K562 (cell line): ENCODE results near the gene ZDHHC8. TPM values are rescaled to one million over a fixed set of nuclear protein-coding genes. Genes with fewer than 3 reads are reported as not detected.

ENCODE experiments used
- ATAC-seq: fragments of 200-7000 bp; cut with Tn5 transposase; 3 replicates; pipeline ENCODE4 v1.9.1; 2020; ENCODE audit warnings: moderate library complexity
- BruUV-seq: library from RNA; stranded (reverse); fragments of 400-500 nt; replicated peaks from 2 replicates; lab custom pipeline; 2021; lab: Mats Ljungman, UMichigan
- CTCF ChIA-PET: fragments of 300-600 bp; formaldehyde crosslinking; extraction: SDS; loops from one replicate; lab custom pipeline; 2021; ENCODE audit warnings: low intra/inter-chr PET ratio; lab: Yijun Ruan, JAX
- POLR2A ChIA-PET: fragments of 300-600, 350-650 bp; sonication (Branson Sonifier 250); formaldehyde crosslinking; extraction: SDS; loops from one replicate; lab custom pipeline; 2021; ENCODE audit warnings: antibody characterized with exemption, inconsistent platforms; lab: Yijun Ruan, JAX
- DNase-seq, 4 experiments: peaks; one replicate each; pipeline versions ENCODE4 v3.0.0 to v3.0.0-alpha.2; 2011 to 2018; ENCODE audit warnings: low spot score in 3 of 4, mixed read lengths in 3 of 4; ENCODE audit errors: extremely low read depth in 1 of 4
- FAIRE-seq: peaks from 2 replicates; lab custom pipeline; 2011; peaks lifted over from hg19 to GRCh38; lab: Jason Lieb, UNC
- H2AFZ ChIP-seq: 2 replicates; pipeline ENCODE4 v1.6.0; 2011; ENCODE audit warnings: low read depth, low read length, control low read depth, inconsistent platforms
- H3K27ac ChIP-seq: fragments of 200-600 bp; 3 replicates; pipeline ENCODE4 v1.8.0; 2011; ENCODE audit warnings: low read depth, mild to moderate bottlenecking, control low read depth, inconsistent platforms, low read length, moderate library complexity, mixed read lengths; ENCODE audit errors: extremely low read depth
- H3K27me3 ChIP-seq, 2 experiments: fragments of 300-600 bp in 1 of 2; 2 replicates in 1 of 2; 3 replicates in 1 of 2; pipeline versions ENCODE4 v1.6.0 to v1.8.0; 2011; ENCODE audit warnings: inconsistent platforms in 2 of 2, low read length in 2 of 2, mild to moderate bottlenecking in 1 of 2, mixed read lengths in 1 of 2, moderate library complexity in 1 of 2; ENCODE audit not compliant: control insufficient read depth in 2 of 2, insufficient read depth in 2 of 2
- H3K36me3 ChIP-seq: fragments of 300-600 bp; 3 replicates; pipeline ENCODE4 v1.8.0; 2011; ENCODE audit warnings: mild to moderate bottlenecking, low read length, inconsistent platforms; ENCODE audit not compliant: control insufficient read depth, insufficient read depth
- H3K4me1 ChIP-seq, 2 experiments: fragments of 200-600 bp in 1 of 2; replicated peaks in 1 of 2; 2 replicates in 1 of 2; 3 replicates in 1 of 2; pipeline versions ENCODE4 v1.5.1 to v1.8.0; 2011; ENCODE audit warnings: inconsistent platforms in 2 of 2, low read length in 2 of 2, mild to moderate bottlenecking in 1 of 2, mixed read lengths in 1 of 2, moderate library complexity in 1 of 2; ENCODE audit not compliant: control insufficient read depth in 2 of 2, insufficient read depth in 2 of 2
- H3K4me2 ChIP-seq: 2 replicates; pipeline ENCODE4 v1.6.1; 2011; ENCODE audit warnings: low read length, control low read depth, inconsistent platforms, mixed read lengths; ENCODE audit not compliant: insufficient read depth
- H3K4me3 ChIP-seq: fragments of 200-600 bp; sonication (generic), shearing (Covaris generic); 2 replicates; pipeline ENCODE4 v1.5.1; 2016; ENCODE audit warnings: control low read depth, inconsistent platforms
- H3K79me2 ChIP-seq: fragments of 200-600 bp; 3 replicates; pipeline ENCODE4 v1.8.0; 2011; ENCODE audit warnings: low read length, inconsistent platforms; ENCODE audit not compliant: control insufficient read depth, insufficient read depth
- H3K9ac ChIP-seq, 2 experiments: 2 replicates each; pipeline versions ENCODE4 v1.6.0 to v1.6.1; 2011; ENCODE audit warnings: low read depth in 2 of 2, low read length in 2 of 2, control low read depth in 1 of 2, inconsistent platforms in 1 of 2, mild to moderate bottlenecking in 1 of 2, mixed read lengths in 1 of 2; ENCODE audit not compliant: insufficient read depth in 1 of 2
- H3K9me1 ChIP-seq: one replicate; pipeline ENCODE4 v1.6.0; 2011; ENCODE audit warnings: inconsistent platforms, mild to moderate bottlenecking, low read length, moderate library complexity; ENCODE audit not compliant: control insufficient read depth, insufficient read depth
- H3K9me3 ChIP-seq: replicated peaks from 2 replicates; pipeline ENCODE4 v1.5.1; 2011; ENCODE audit warnings: low read depth, low read length, inconsistent platforms; ENCODE audit not compliant: control insufficient read depth, insufficient read depth
- H4K20me1 ChIP-seq: replicated peaks from 2 replicates; pipeline ENCODE4 v1.6.1; 2011; ENCODE audit warnings: low read length, inconsistent platforms, mixed read lengths; ENCODE audit not compliant: control insufficient read depth, insufficient read depth
- C11orf30 ChIP-seq: fragments of 450-650 bp; IDR thresholded peaks from 2 replicates; pipeline ENCODE4 v1.6.1; 2016; ENCODE audit warnings: low read depth, mild to moderate bottlenecking
- FOXA3 ChIP-seq, 2 experiments: fragments of 450-650 bp in 1 of 2; sonication (generic) in 1 of 2; formaldehyde crosslinking; IDR thresholded peaks in 1 of 2; conservative IDR thresholded peaks in 1 of 2; 2 replicates each; pipeline versions ENCODE4 v1.4.0 to v1.8.0; 2020 to 2022; ENCODE audit warnings: mild to moderate bottlenecking in 2 of 2, missing genetic modification reagents in 1 of 2
- MAFK ChIP-seq: IDR thresholded peaks from 2 replicates; pipeline ENCODE4 v1.6.1; 2011; ENCODE audit warnings: low read length, improper control_type of control experiment
- MCM7 ChIP-seq, 2 experiments: fragments of 450-650 bp; IDR thresholded peaks; 2 replicates each; pipeline ENCODE4 v1.6.1; 2016 to 2018
- MXI1 ChIP-seq: IDR thresholded peaks from 2 replicates; pipeline ENCODE4 v1.6.1; 2011; ENCODE audit warnings: low read depth, mild to moderate bottlenecking, improper control_type of control experiment, low read length
- MYC ChIP-seq, 2 experiments: fragments of 250-450 bp in 1 of 2; sonication (Bioruptor Pico) in 1 of 2; IDR thresholded peaks; 2 replicates each; pipeline versions ENCODE4 v1.5.1 to v1.6.1; 2012 to 2021; ENCODE audit warnings: low read depth in 2 of 2, borderline replicate concordance in 1 of 2, improper control_type of control experiment in 1 of 2, low read length in 1 of 2, mild to moderate bottlenecking in 1 of 2, moderate library complexity in 1 of 2
- POLR2A ChIP-seq: fragments of 450-650 bp; conservative IDR thresholded peaks from 2 replicates; pipeline ENCODE4 v1.6.1; 2016
- RBFOX2 ChIP-seq: fragments of 200-400 bp; formaldehyde crosslinking; IDR thresholded peaks from 2 replicates; pipeline ENCODE4 v1.6.1; 2017; ENCODE audit warnings: low read depth, mild to moderate bottlenecking, low read length, moderate library complexity
- ZBTB1 ChIP-seq: sonication (generic); formaldehyde crosslinking; IDR thresholded peaks from 2 replicates; pipeline ENCODE4 v1.8.1; 2023; ENCODE audit warnings: missing genetic modification reagents, low read depth, mild to moderate bottlenecking, borderline replicate concordance
- ZNF347 ChIP-seq: fragments of 450-650 bp; formaldehyde crosslinking; IDR thresholded peaks from 2 replicates; pipeline ENCODE4 v1.4.0; 2020; ENCODE audit warnings: low read depth, mild to moderate bottlenecking, moderate library complexity
- ZNF785 ChIP-seq: fragments of 250-450 bp; sonication (Bioruptor Pico); IDR thresholded peaks from 2 replicates; pipeline ENCODE4 v1.4.0; 2020; ENCODE audit warnings: mild to moderate bottlenecking
- WGBS: fragments of 100-300 bp; shearing (Covaris generic); methylation state at CpG from one replicate; pipeline ENCODE4 v1.1.6; 2016; ENCODE audit warnings: low coverage, mixed read lengths; ENCODE audit not compliant: insufficient coverage; ENCODE audit errors: missing lambda C conversion rate; 5-methylcytosine and 5-hydroxymethylcytosine counted together
- in situ Hi-C: fragments of 300-500 bp; cut with MboI; formaldehyde crosslinking; loops from 4 replicates; pipeline ENCODE4 v1.15.0; 2018; ENCODE audit warnings: inconsistent platforms, mixed read lengths
- intact Hi-C: fragments of 100-400 bp; cut with micrococcal nuclease; formaldehyde crosslinking; loops from 2 replicates; pipeline ENCODE4 v1.14.2; 2022
- polyA plus RNA-seq, 8 experiments: library from polyadenylated mRNA; depleted of rRNA in 4 of 8; stranded (reverse) in 5 of 8; unstranded in 3 of 8; fragments of >200 nt; fragmentation: Nextera tagmentation in 2 of 8; fragmentation: Illumina TruSeq in 1 of 8; extraction: Ambion mirVana in 2 of 8; extraction: Trizol in 1 of 8; gene quantifications; 2 replicates each; pipeline versions ENCODE4 v1.2.1 to v1.2.3, GENCODE V29; 2011 to 2014; ENCODE audit warnings: inconsistent platforms in 1 of 8, missing spikeins in 1 of 8
- total RNA-seq, 7 experiments: library from RNA; depleted of rRNA in 6 of 7; stranded (reverse); fragments of >200 nt in 6 of 7; fragmentation: Illumina TruSeq in 2 of 7; extraction: Trizol in 2 of 7; gene quantifications; 2 replicates each; pipeline versions ENCODE4 v1.2.1 to v1.2.3, GENCODE V29; 2011 to 2021; ENCODE audit warnings: low replicate concordance in 1 of 7
- TF ChIP-seq, protein P1 (sequence below): sonication (generic); IDR thresholded peaks from 2 replicates; pipeline ENCODE4 v1.6.1; 2016
- TF ChIP-seq, protein P2 (sequence below), 2 experiments: IDR thresholded peaks in 1 of 2; conservative IDR thresholded peaks in 1 of 2; 2 replicates each; pipeline ENCODE4 v1.6.1; 2016; ENCODE audit warnings: low read depth in 2 of 2, mild to moderate bottlenecking in 1 of 2, missing compliant biosample characterization in 1 of 2, missing genetic modification characterization in 1 of 2, moderate library complexity in 1 of 2
- TF ChIP-seq, protein P3 (sequence below), 2 experiments: fragments of 450-650 bp in 1 of 2; sonication (generic) in 1 of 2; formaldehyde crosslinking in 1 of 2; IDR thresholded peaks in 1 of 2; conservative IDR thresholded peaks in 1 of 2; 2 replicates each; pipeline versions ENCODE4 v1.6.1 to v1.8.1; 2016 to 2023; ENCODE audit warnings: mild to moderate bottlenecking in 2 of 2, moderate library complexity in 2 of 2, inconsistent platforms in 1 of 2, missing genetic modification reagents in 1 of 2

ZDHHC8 gene
- total and polyA plus RNA-seq, 9 of the 15 experiments (the other 6 are each of a cell fraction or from before 2014, with no cell fraction given), result 0.04 to 109 (median 16.4) TPM

DNA sequence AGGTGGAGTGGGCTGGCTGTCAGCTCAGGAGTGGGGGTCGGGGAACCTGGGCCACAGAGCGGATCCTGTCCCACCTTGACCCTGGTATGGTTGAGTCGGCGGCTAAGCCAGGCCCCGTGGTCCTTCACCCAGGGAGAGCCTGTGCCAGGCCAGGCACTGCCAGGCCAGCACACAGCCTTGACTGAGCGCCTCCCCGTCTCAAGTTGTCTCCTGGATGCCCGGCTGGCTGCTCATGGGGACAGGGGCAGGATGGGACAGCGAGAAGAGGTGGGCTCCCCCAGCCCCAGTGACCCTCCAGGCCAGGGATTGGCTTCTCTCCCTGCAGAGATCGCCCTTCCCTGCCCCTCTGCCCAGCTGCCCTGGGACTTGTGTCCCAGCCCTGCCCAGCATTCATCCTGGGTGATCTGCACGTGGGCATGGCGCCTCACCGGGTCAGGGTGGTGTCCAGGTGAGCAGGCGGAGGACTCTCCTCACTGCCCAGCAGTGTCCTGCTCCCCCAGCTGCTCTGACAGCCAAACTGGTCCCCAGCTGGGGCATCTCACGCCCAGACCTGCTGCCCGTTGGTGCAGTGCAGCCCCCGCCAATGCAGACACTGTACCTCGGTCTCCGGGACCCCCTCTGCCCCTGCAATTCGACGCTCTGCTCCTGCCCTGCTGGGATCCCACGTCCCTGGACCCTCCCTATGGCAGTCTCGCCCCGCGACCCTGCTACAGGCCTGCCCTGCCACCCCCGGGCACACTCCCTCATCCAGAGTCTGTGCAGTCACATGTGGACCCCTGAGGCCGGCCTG, 48.0 kb downstream of the ZDHHC8 start (continued):
- TF ChIP-seq, protein P1, sequence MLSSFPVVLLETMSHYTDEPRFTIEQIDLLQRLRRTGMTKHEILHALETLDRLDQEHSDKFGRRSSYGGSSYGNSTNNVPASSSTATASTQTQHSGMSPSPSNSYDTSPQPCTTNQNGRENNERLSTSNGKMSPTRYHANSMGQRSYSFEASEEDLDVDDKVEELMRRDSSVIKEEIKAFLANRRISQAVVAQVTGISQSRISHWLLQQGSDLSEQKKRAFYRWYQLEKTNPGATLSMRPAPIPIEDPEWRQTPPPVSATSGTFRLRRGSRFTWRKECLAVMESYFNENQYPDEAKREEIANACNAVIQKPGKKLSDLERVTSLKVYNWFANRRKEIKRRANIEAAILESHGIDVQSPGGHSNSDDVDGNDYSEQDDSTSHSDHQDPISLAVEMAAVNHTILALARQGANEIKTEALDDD, result no peak
- TF ChIP-seq MCM7 (IDR thresholded peaks at IDR 0.05) (no peak), RBFOX2 (no peak), FOXA3 (CRISPR knock-in tag; conservative IDR thresholded peaks at IDR 0.05 in 1 of 2, IDR thresholded peaks at IDR 0.05 in 1 of 2) (peak in 1 of 2 experiments; percentile 74; a peak in 2 of 4 replicates), ZNF785 (CRISPR knock-in tag) (no peak), MXI1 (no peak), C11orf30 (no peak)

GRCh38 chr22:20180245-20180630, 48.6 kb downstream of the ZDHHC8 start:
- H4K20me1 ChIP-seq, result peaks cover 49% of the 10 kb centered on the region
- intact Hi-C loops, result no loop called here
- H3K27me3 ChIP-seq, result peaks cover 65 to 85% of the 10 kb centered on the region in 2 experiments; a peak in 4 of 5 replicates
- ChIA-PET CTCF (no interaction called here), POLR2A (interaction anchor here (0.6 kb wide), 2 partner anchors 103 to 215 kb away, joined by 3 read pairs; no protein-coding TSS in a partner anchor)
- no peaks in the 10 kb centered on the region for H3K9me1 ChIP-seq
- peak overlapping the region in 1 of 2 experiments; percentile 33; a peak in 2 of 4 replicates for H3K9ac ChIP-seq
- in situ Hi-C loops, result no loop called here
- H3K9me3 ChIP-seq, result no peaks in the 10 kb centered on the region
- H3K79me2 ChIP-seq, result no peaks in the 10 kb centered on the region
- H3K4me3 ChIP-seq, result no peak overlapping the region
- H3K27ac ChIP-seq, result no peak overlapping the region
- H3K36me3 ChIP-seq, result no peaks in the 10 kb centered on the region
- FAIRE-seq (no peak), ATAC-seq (peak; percentile 65), DNase-seq (peak in 2 of 4 experiments; percentile 84)
- peaks cover 0 to 60% of the 10 kb centered on the region in 2 experiments; a peak in 1 of 5 replicates for H3K4me1 ChIP-seq
- BruUV-seq, result no TSS peak
- no peak overlapping the region for H2AFZ ChIP-seq
- 8% methylated on average over 13 of the region's 13 CpGs for WGBS
- H3K4me2 ChIP-seq, result no peak overlapping the region
- TF ChIP-seq POLR2A, result no peak
- no peak for TF ChIP-seq MYC (IDR thresholded peaks at IDR 0.05; ENCODE audit: low read depth, low read length)
- peak; percentile 33; the same call in 1 of the 2 replicates for TF ChIP-seq MYC (CRISPR knock-in tag; IDR thresholded peaks at IDR 0.05; ENCODE audit: borderline replicate concordance, low read depth)
- TF ChIP-seq, protein P2, sequence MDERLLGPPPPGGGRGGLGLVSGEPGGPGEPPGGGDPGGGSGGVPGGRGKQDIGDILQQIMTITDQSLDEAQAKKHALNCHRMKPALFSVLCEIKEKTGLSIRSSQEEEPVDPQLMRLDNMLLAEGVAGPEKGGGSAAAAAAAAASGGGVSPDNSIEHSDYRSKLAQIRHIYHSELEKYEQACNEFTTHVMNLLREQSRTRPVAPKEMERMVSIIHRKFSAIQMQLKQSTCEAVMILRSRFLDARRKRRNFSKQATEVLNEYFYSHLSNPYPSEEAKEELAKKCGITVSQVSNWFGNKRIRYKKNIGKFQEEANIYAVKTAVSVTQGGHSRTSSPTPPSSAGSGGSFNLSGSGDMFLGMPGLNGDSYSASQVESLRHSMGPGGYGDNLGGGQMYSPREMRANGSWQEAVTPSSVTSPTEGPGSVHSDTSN (CRISPR knock-in tag; IDR thresholded peaks at IDR 0.05; ENCODE audit: low read depth), result 0 out of 2 replicates have a peak, but pooled peaks have one; percentile 21
- TF ChIP-seq, protein P2 (tag; conservative IDR thresholded peaks at IDR 0.05; ENCODE audit: low read depth), result no peak
- TF ChIP-seq MAFK, result peak; percentile 5; the same call in 1 of the 2 replicates
- TF ChIP-seq ZBTB1 (CRISPR knock-in tag), result 0 out of 2 replicates have a peak, but pooled peaks have one; percentile 8
- no peak for TF ChIP-seq ZNF347 (CRISPR knock-in tag)
- TF ChIP-seq, protein P3, sequence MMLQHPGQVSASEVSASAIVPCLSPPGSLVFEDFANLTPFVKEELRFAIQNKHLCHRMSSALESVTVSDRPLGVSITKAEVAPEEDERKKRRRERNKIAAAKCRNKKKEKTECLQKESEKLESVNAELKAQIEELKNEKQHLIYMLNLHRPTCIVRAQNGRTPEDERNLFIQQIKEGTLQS (IDR thresholded peaks at IDR 0.05), result no peak
- TF ChIP-seq, protein P3 (CRISPR knock-in tag; conservative IDR thresholded peaks at IDR 0.05), result no peak
